Measurements from ENCODE around the gene SRRD. TPM values are rescaled to one million over a fixed set of nuclear protein-coding genes. Genes with fewer than 3 reads are reported as not detected.

The SRRD gene
- total RNA-seq, 1 experiment from 2014 or later, result 21.9 TPM

DNA sequence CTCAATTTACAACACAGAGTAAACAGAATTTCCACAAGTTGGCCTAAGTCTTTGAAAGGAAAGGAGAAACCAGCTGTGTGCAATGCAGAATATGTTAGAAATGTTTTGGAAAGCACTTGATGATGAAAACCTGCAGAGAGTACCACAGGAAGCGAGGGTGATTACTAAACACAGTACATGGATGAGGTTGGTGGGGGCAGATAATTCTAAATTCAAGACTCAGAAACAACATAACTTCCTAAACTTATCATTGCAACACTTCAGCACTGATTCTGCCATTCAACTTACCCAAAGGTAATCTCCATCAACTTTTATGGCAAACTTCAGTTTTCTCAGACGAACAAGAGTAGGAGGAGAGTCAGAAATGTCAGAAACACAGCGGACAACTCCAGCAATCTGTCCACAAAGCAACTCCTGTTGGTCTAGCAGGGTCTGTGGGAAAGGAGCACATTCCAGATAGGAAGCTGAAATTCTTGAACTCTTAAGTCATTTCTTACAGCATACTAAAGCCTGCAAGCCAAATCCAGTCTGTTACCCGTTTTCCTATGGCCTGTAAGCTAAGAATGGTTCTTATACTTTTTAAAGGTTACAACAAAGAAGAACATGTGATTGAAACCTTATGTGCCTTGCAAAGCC, 6.9 kb upstream of the SRRD start:
- BruUV-seq (replicated peaks), result no TSS peak
- ATAC-seq (no peak), DNase-seq (ENCODE audit: low read depth, low spot score) (no peak)
- ChIA-PET CTCF (no interaction called here), POLR2A (interaction anchor here (0.7 kb wide), 1 partner anchor 35 kb away, joined by 5 read pairs; no protein-coding TSS in a partner anchor)
- TF ChIP-seq POLR2AphosphoS5 (IDR thresholded peaks at IDR 0.05; ENCODE audit: low read depth, low read length) (no peak), SIN3A (IDR thresholded peaks at IDR 0.05; ENCODE audit: borderline replicate concordance, insufficient read depth, low read depth, low read length) (no peak), CTCF (IDR thresholded peaks at IDR 0.05) (no peak), TCF7L2 (IDR thresholded peaks at IDR 0.05; ENCODE audit: low read depth, low read length) (no peak)
- TF ChIP-seq, protein P1, sequence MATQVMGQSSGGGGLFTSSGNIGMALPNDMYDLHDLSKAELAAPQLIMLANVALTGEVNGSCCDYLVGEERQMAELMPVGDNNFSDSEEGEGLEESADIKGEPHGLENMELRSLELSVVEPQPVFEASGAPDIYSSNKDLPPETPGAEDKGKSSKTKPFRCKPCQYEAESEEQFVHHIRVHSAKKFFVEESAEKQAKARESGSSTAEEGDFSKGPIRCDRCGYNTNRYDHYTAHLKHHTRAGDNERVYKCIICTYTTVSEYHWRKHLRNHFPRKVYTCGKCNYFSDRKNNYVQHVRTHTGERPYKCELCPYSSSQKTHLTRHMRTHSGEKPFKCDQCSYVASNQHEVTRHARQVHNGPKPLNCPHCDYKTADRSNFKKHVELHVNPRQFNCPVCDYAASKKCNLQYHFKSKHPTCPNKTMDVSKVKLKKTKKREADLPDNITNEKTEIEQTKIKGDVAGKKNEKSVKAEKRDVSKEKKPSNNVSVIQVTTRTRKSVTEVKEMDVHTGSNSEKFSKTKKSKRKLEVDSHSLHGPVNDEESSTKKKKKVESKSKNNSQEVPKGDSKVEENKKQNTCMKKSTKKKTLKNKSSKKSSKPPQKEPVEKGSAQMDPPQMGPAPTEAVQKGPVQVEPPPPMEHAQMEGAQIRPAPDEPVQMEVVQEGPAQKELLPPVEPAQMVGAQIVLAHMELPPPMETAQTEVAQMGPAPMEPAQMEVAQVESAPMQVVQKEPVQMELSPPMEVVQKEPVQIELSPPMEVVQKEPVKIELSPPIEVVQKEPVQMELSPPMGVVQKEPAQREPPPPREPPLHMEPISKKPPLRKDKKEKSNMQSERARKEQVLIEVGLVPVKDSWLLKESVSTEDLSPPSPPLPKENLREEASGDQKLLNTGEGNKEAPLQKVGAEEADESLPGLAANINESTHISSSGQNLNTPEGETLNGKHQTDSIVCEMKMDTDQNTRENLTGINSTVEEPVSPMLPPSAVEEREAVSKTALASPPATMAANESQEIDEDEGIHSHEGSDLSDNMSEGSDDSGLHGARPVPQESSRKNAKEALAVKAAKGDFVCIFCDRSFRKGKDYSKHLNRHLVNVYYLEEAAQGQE (IDR thresholded peaks at IDR 0.05; ENCODE audit: insufficient read depth in 1 of 2, low read depth in 2 of 2, low read length in 1 of 2), result no peak
- in situ Hi-C loops (cut with HindIII; ENCODE audit: low pct_unique_long_range_greater_than_20kb, low sequenced_read_pairs), result no loop called here
- Histone ChIP-seq H3K27ac (ENCODE audit: low read length) (no peak overlapping the region), H3K9me3 (ENCODE audit: control insufficient read depth, insufficient read depth, low read depth, low read length) (no peaks in the 10 kb centered on the region), H3K4me3 (ENCODE audit: low read depth in 2 of 2, low read length in 2 of 2) (no peak overlapping the region), H3K36me3 (ENCODE audit: control insufficient read depth, insufficient read depth, low read length) (peaks cover 6% of the 10 kb centered on the region; the same call in 1 of the 2 replicates), H3K27me3 (ENCODE audit: control insufficient read depth, insufficient read depth, low read length) (no peaks in the 10 kb centered on the region), H3K4me1 (ENCODE audit: control insufficient read depth, insufficient read depth, low read length) (peaks cover 18% of the 10 kb centered on the region)
- intact Hi-C loops (cut with micrococcal nuclease; ENCODE audit: unreplicated experiment), result no loop called here

DNA sequence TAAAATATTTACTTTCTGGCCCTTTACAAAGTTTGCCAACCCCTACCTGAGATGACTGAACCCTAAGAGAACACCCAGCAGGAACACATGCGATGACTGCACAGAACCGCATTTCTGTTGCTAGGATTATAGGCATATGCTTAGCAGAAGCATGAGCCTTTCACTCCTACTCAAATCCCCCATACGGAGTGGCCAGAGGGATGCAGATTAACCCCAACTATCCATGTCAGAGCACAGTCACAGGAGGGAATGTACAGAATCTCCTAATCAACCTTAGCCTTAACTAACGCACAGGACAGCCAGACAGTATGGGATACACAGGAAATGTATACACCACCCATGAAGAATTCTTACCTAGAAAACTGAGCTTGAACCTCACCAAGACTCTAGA, 6.3 kb upstream of the SRRD start:
- CTCF ChIA-PET, result no interaction called here
- Histone ChIP-seq H3K4me3 (ENCODE audit: low read depth in 2 of 2, low read length in 2 of 2) (no peak overlapping the region), H3K27ac (ENCODE audit: low read length) (no peak overlapping the region), H3K9me3 (ENCODE audit: control insufficient read depth, insufficient read depth, low read depth, low read length) (no peaks in the 10 kb centered on the region), H3K27me3 (ENCODE audit: control insufficient read depth, insufficient read depth, low read length) (no peaks in the 10 kb centered on the region), H3K4me1 (ENCODE audit: control insufficient read depth, insufficient read depth, low read length) (peaks cover 23% of the 10 kb centered on the region), H3K36me3 (ENCODE audit: control insufficient read depth, insufficient read depth, low read length) (peaks cover 2% of the 10 kb centered on the region; the same call in 1 of the 2 replicates)
- TF ChIP-seq POLR2AphosphoS5 (IDR thresholded peaks at IDR 0.05; ENCODE audit: low read depth, low read length), result no peak
- no peak for TF ChIP-seq CTCF (IDR thresholded peaks at IDR 0.05)
- TF ChIP-seq TCF7L2 (IDR thresholded peaks at IDR 0.05; ENCODE audit: low read depth, low read length), result no peak
- TF ChIP-seq, protein P1 (IDR thresholded peaks at IDR 0.05; ENCODE audit: insufficient read depth in 1 of 2, low read depth in 2 of 2, low read length in 1 of 2), result no peak
- no peak for TF ChIP-seq SIN3A (IDR thresholded peaks at IDR 0.05; ENCODE audit: borderline replicate concordance, insufficient read depth, low read depth, low read length)
- intact Hi-C loops (cut with micrococcal nuclease; ENCODE audit: unreplicated experiment), result no loop called here
- no TSS peak for BruUV-seq (replicated peaks)
- POLR2A ChIA-PET, result no interaction called here
- ATAC-seq (no peak), DNase-seq (ENCODE audit: low read depth, low spot score) (no peak)
- in situ Hi-C loops (cut with HindIII; ENCODE audit: low pct_unique_long_range_greater_than_20kb, low sequenced_read_pairs), result no loop called here

Data from Panc1 (cell line).